Esophagus squamous epithelium (tissue), 5 donors: Measurements from ENCODE around the gene RTF1. TPM values are rescaled to one million over a fixed set of nuclear protein-coding genes. Genes with fewer than 3 reads are reported as not detected.

ENCODE experiments used
- DNase-seq: peaks from one replicate; lab custom pipeline; 2025; lab: John Stamatoyannopoulos, UW
- H3K27ac ChIP-seq, 4 donors: fragments of 200-600 bp; sonication (generic); one replicate each; pipeline ENCODE4 v1.5.1; 2016 to 2019; ENCODE audit warnings: mild to moderate bottlenecking in 1 of 4
- H3K27me3 ChIP-seq, 4 donors: fragments of 200-600 bp; sonication (generic); 1 replicate in 3 of 4; 2 replicates in 1 of 4; pipeline versions ENCODE4 v1.5.1 to v1.6.0; 2017 to 2021; ENCODE audit warnings: antibody characterized with exemption in 1 of 4
- H3K36me3 ChIP-seq, 3 donors: fragments of 200-600 bp; sonication (generic); one replicate each; pipeline ENCODE4 v1.5.1; 2016 to 2019
- H3K4me1 ChIP-seq, 3 donors: fragments of 200-600 bp; sonication (generic); one replicate each; pipeline ENCODE4 v1.5.1; 2017 to 2019
- H3K4me3 ChIP-seq, 4 donors: fragments of 200-600 bp; sonication (generic); 1 replicate in 3 of 4; 2 replicates in 1 of 4; pipeline ENCODE4 v1.5.1; 2016 to 2019; ENCODE audit warnings: mild to moderate bottlenecking in 2 of 4, moderate library complexity in 1 of 4
- H3K9me3 ChIP-seq, 3 donors: fragments of 200-600 bp; sonication (generic); one replicate each; pipeline ENCODE4 v1.5.1; 2016 to 2019
- POLR2A ChIP-seq, 4 donors: fragments of 450-650 bp; IDR thresholded peaks; one replicate each; pipeline ENCODE4 v1.6.1; 2017; ENCODE audit warnings: antibody characterized with exemption in 4 of 4, mild to moderate bottlenecking in 4 of 4, moderate library complexity in 3 of 4
- WGBS, 2 donors: methylation state at CpG; one replicate each; pipeline ENCODE4 v1.1.5; 2018; 5-methylcytosine and 5-hydroxymethylcytosine counted together
- intact Hi-C: fragments of 100-400 bp; cut with DNase I; formaldehyde crosslinking; loops from one replicate; pipeline ENCODE4 v1.15.0; 2022
- total RNA-seq, 4 donors: library from RNA; depleted of rRNA; stranded (reverse); fragments of >200 nt; gene quantifications; one replicate each; pipeline ENCODE4 v1.1.0, GENCODE V29; 2016
- TF ChIP-seq, protein P1 (sequence below), 6 experiments: fragments of 450-650 bp in 4 of 6; fragments of 200-600 bp in 2 of 6; sonication (generic) in 2 of 6; IDR thresholded peaks; one replicate each; pipeline ENCODE4 v1.5.1; 2016 to 2019; ENCODE audit warnings: antibody characterized with exemption in 6 of 6, mild to moderate bottlenecking in 4 of 6, moderate library complexity in 4 of 6
- donor health status: DM: yes; HTN: yes; CAD: no.

The RTF1 gene
- total RNA-seq, 4 donors from 2014 or later = 23.3 to 41.6 (median 33.6) TPM

DNA sequence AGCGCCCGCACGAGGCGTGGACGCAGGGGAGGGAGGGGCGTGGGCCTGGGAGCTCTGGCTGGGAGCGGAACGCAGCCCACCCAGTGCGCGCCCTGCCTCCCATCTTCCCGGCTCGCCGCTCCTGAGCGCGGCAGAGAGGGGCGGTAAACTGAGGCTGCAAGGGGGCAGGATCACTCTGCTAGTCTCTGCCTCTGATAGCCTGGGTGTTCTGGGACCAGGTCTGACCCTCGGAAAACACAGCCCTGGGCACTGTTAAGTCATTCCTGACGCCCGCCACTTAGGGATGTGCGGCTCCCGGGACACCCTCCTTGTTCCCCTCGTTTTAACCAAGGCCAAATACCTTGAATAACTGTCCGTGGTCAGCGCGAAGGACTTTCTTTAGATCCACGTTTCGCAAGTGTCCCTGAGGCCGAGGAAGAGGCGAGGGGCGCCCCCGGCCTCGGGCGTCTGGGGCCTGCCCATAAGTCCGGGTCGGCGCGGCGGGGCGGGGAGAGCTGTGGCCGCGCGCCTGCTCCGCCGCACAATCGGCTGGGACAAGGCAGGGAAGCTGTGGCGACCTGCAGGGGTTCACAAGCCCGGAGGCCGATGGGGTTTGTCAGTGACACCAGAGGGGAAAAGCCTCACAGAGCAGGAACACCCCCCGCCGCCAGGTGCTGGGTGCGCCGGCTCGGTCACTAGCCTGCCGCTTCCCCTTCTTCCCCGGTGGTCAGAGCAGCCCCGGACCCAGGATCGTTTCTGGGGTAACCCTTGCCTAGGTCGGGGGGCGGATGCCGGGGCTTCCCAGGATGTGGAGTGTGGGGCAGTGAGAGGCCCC lies 78.2 kb downstream of the RTF1 start:
- peaks cover 26 to 37% (median 32%) of the 10 kb centered on the region in 3 donors for H3K4me1 ChIP-seq
- TF ChIP-seq, protein P1, sequence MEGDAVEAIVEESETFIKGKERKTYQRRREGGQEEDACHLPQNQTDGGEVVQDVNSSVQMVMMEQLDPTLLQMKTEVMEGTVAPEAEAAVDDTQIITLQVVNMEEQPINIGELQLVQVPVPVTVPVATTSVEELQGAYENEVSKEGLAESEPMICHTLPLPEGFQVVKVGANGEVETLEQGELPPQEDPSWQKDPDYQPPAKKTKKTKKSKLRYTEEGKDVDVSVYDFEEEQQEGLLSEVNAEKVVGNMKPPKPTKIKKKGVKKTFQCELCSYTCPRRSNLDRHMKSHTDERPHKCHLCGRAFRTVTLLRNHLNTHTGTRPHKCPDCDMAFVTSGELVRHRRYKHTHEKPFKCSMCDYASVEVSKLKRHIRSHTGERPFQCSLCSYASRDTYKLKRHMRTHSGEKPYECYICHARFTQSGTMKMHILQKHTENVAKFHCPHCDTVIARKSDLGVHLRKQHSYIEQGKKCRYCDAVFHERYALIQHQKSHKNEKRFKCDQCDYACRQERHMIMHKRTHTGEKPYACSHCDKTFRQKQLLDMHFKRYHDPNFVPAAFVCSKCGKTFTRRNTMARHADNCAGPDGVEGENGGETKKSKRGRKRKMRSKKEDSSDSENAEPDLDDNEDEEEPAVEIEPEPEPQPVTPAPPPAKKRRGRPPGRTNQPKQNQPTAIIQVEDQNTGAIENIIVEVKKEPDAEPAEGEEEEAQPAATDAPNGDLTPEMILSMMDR (IDR thresholded peaks at IDR 0.05) = peak in 1 of 6 experiments; percentile 4
- no peak for TF ChIP-seq POLR2A (IDR thresholded peaks at IDR 0.05)
- intact Hi-C loops = no loop called here
- peak overlapping the region; percentile 1 to 81 (median 65) for H3K4me3 ChIP-seq
- H3K27ac ChIP-seq = no peak overlapping the region
- H3K27me3 ChIP-seq = peaks cover 4 to 98% (median 15%) of the 10 kb centered on the region in 4 donors
- H3K36me3 ChIP-seq = no peaks in the 10 kb centered on the region
- WGBS, 2 donors = 6% methylated on average over 37 of the region's 60 CpGs; no CpG with 5 or more reads in 1 of the 2 donors
- no peak for DNase-seq
- H3K9me3 ChIP-seq = no peaks in the 10 kb centered on the region

DNA sequence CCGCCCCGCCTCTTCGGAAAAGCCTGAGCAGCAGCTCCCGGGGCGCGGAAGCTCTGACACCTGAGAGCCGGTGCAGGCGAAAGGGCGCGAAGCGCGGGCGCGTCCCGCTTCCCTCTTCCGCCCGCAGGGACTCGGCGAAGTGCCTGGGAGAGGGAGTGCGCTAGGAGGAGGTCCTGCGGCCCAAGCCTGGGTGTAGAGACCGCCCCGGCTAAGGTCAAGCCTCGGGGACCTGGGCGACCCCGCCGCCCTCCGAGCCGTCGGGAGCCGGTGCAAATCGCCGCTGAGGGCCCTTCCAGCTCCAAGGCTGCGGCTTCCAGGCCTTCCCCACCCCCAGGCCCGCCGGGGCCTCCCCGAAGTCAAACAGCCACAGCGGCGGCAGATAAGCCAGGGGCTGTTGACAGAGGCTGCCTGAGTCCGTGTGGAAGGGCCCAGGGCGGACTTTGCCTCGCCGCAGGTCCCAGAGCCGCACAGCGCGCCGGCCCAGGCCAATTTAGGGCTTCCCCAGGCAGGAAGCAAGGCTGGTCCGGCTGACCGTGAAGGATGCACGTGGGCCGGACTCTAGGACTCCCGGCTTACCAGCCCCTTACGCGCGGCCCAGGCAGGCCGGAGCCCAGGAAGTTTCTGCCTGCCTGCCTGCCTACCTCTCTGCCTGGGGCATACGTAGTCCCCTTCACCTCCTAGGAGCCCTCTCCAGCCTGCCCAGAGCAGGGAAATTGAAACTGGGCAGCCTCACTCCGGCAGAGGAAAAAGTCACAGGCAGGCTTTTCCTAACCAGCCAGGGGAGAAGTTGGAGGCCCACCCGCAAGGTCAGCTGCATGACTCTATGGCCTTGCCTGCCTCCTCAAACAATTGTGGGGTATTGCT lies 79.1 kb downstream of the RTF1 start:
- intact Hi-C loops = no loop called here
- no peaks in the 10 kb centered on the region for H3K36me3 ChIP-seq
- peaks cover 26 to 38% (median 33%) of the 10 kb centered on the region in 3 donors for H3K4me1 ChIP-seq
- DNase-seq = no peak
- peaks cover 5 to 100% (median 12%) of the 10 kb centered on the region in 4 donors for H3K27me3 ChIP-seq
- WGBS, 2 donors = 92 to 100% methylated on average over 1 to 4 of the region's 59 CpGs
- no peaks in the 10 kb centered on the region for H3K9me3 ChIP-seq
- TF ChIP-seq, protein P1 (IDR thresholded peaks at IDR 0.05) = no peak
- no peak for TF ChIP-seq POLR2A (IDR thresholded peaks at IDR 0.05)
- H3K4me3 ChIP-seq = peak overlapping the region in 3 of 4 donors; percentile 1 to 81 (median 62)
- no peak overlapping the region for H3K27ac ChIP-seq

DNA sequence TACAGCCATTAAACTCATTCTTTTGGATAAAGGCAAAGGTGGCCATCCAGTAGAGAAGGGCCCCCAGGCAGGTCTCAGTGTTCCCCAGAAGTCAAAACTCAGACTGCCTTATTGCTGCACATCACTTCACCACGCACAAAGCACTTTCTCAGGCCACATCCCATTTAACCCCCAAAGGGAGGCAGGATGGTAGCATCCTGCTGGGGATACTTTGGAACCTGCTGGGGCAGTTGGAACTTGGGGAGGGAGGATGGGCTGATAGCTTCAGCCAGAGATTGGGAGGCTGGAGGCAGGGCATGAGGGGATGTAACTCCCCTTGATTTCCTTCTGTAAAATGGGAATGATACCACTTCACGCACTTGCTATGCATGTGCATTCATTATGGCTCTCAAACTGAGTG lies 81.8 kb downstream of the RTF1 start:
- Histone ChIP-seq H3K36me3 (no peaks in the 10 kb centered on the region), H3K4me3 (no peak overlapping the region), H3K4me1 (peaks cover 45 to 51% (median 45%) of the 10 kb centered on the region in 3 donors), H3K9me3 (no peaks in the 10 kb centered on the region), H3K27me3 (peaks cover 18 to 100% (median 28%) of the 10 kb centered on the region in 4 donors), H3K27ac (no peak overlapping the region)
- 78 to 100% methylated on average over 1 of the region's 2 CpGs for WGBS, 2 donors
- intact Hi-C loops = no loop called here
- DNase-seq = no peak
- TF ChIP-seq, protein P1 (IDR thresholded peaks at IDR 0.05) = no peak

- intact Hi-C loops = no loop called here
- TF ChIP-seq, protein P1 (IDR thresholded peaks at IDR 0.05) = no peak
- no peak for TF ChIP-seq POLR2A (IDR thresholded peaks at IDR 0.05)
- H3K27me3 ChIP-seq = peaks cover 18 to 100% (median 25%) of the 10 kb centered on the region in 4 donors
- H3K4me1 ChIP-seq = peaks cover 40 to 51% (median 46%) of the 10 kb centered on the region in 3 donors
- no peak overlapping the region for H3K27ac ChIP-seq
- H3K36me3 ChIP-seq = no peaks in the 10 kb centered on the region
- 92 to 96% methylated on average over 5 of the region's 6 CpGs for WGBS, 2 donors
- H3K4me3 ChIP-seq = no peak overlapping the region
- no peaks in the 10 kb centered on the region for H3K9me3 ChIP-seq
- DNase-seq = no peak
These were observed 82.4 kb downstream of the RTF1 start for GRCh38 chr15:41499109-41499851.
